Measurements from ENCODE around the gene DRP2. TPM values are rescaled to one million over a fixed set of nuclear protein-coding genes. Genes with fewer than 3 reads are reported as not detected.

Gene DRP2
- total and polyA plus RNA-seq, 2 of the 13 experiments (the other 11 are each of a cell fraction or from before 2014, with no cell fraction given): 0.04 to 0.07 TPM

DNA sequence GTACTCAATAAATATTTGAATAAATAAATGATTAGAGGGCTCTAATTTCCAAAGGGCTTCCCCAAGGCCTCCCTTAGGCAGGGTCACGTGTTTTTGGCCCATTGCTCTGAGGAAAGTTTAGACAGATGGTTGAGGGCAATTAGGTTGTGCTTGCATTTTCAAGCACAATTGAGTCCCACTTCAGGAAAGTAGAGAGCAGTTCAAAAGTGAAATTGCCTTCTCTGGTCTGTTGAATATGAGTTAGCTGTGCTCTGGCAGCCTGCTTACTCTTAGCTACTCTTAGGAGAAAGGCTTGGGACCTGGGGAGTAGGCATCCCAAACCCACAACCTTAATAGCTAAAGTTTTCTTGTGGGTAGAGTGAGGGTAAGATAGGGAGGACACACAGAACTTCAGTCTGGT, 9.0 kb upstream of the DRP2 start (continued):
- TF ChIP-seq ZFX (CRISPR knock-in tag; IDR thresholded peaks at IDR 0.05; ENCODE audit: low read depth) (no peak), DRAP1 (CRISPR knock-in tag; IDR thresholded peaks at IDR 0.05) (no peak), TOPORS (CRISPR knock-in tag; IDR thresholded peaks at IDR 0.05) (no peak), NR2F6 (IDR thresholded peaks at IDR 0.05) (no peak), NR2F6 (CRISPR knock-in tag; IDR thresholded peaks at IDR 0.05) (no peak), ZNF790 (CRISPR knock-in tag; IDR thresholded peaks at IDR 0.05; ENCODE audit: borderline replicate concordance) (no peak), ZNF335 (CRISPR knock-in tag; IDR thresholded peaks at IDR 0.05) (no peak)

GRCh38 chrX:101217689-101218088, 1.9 kb upstream of the DRP2 start:
- no peaks in the 10 kb centered on the region for H3K4me1 ChIP-seq (ENCODE audit: insufficient read depth, low read length)
- CTCF ChIA-PET (ENCODE audit: low intra/inter-chr PET ratio, low total read pairs): no interaction called here

DNA sequence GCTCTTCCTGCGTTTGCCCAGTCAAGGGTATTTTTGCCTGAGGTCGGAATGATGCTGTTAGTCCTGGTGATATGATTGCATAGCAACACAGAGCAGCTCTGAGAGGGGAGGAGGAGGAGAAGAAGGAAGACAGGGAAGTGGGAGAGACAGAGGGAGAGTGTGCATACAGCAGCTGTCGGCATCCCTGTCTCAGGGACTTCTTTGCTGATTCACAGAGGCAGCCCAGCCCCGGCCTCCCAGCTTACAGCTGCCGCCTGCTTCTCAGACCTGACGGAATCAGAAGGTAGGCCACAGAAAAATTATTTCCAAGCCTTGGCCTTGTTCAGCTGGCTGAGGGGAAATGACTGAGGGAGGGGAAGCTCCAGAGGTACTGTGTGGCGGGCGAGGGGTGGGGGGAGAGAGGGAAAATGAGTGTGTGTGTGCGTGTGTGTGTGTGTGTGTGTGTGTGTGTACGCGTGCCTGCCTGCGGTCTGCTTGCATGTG, 319 bp downstream of the DRP2 start:
- no peak for FAIRE-seq
- no peak for DNase-seq (ENCODE audit: low spot score)
- H4K20me1 ChIP-seq (ENCODE audit: insufficient read depth, low read length): no peaks in the 10 kb centered on the region
- ChIA-PET CTCF (ENCODE audit: low intra/inter-chr PET ratio, low total read pairs) (no interaction called here), POLR2A (no interaction called here)
- no peaks in the 10 kb centered on the region for H3K9me3 ChIP-seq (ENCODE audit: low read length)
- ATAC-seq: no peak
- no TSS peak for BruUV-seq (replicated peaks)
- intact Hi-C loops (cut with micrococcal nuclease; ENCODE audit: unreplicated experiment) (no loop called here), in situ Hi-C loops (cut with HindIII; ENCODE audit: extremely low pct_ligation_motif_present, low pct_unique_long_range_greater_than_20kb) (no loop called here)
- no peaks in the 10 kb centered on the region for H3K4me1 ChIP-seq (ENCODE audit: insufficient read depth, low read length)
- H3K9ac ChIP-seq (ENCODE audit: insufficient read depth, low read depth, low read length): no peak overlapping the region
- WGBS (ENCODE audit: low lambda C conversion rate): 27% methylated on average over 10 of the region's 12 CpGs
- H3K27ac ChIP-seq (ENCODE audit: extremely low read length, insufficient read depth, low read length): no peak overlapping the region
- H2AFZ ChIP-seq (ENCODE audit: low read length): no peak overlapping the region
- no peaks in the 10 kb centered on the region for H3K79me2 ChIP-seq (ENCODE audit: insufficient read depth, low read length)
- no peaks in the 10 kb centered on the region for H3K36me3 ChIP-seq (replicated peaks in 1 of 2; ENCODE audit: control insufficient read depth in 1 of 2, insufficient read depth in 2 of 2, low read length in 2 of 2)
- H3K4me2 ChIP-seq (ENCODE audit: low read depth, low read length): no peak overlapping the region
- peaks cover 1 to 4% of the 10 kb centered on the region in 2 experiments; a peak in 2 of 5 replicates for H3K27me3 ChIP-seq (ENCODE audit: control insufficient read depth in 1 of 2, insufficient read depth in 2 of 2, low read length in 2 of 2)
- TF ChIP-seq ZNF709 (CRISPR knock-in tag; IDR thresholded peaks at IDR 0.05) (no peak), HNRNPLL (IDR thresholded peaks at IDR 0.05; ENCODE audit: low read depth, low read length, poor library complexity, severe bottlenecking) (no peak), ZFP91 (CRISPR knock-in tag; IDR thresholded peaks at IDR 0.05; ENCODE audit: borderline replicate concordance) (no peak), GLMP (CRISPR knock-in tag; IDR thresholded peaks at IDR 0.05; ENCODE audit: borderline replicate concordance) (no peak), ONECUT2 (CRISPR knock-in tag; IDR thresholded peaks at IDR 0.05) (no peak)
- no peak overlapping the region for H3K4me3 ChIP-seq (replicated peaks in 1 of 3; ENCODE audit: insufficient read depth in 1 of 3, low read depth in 2 of 3, low read length in 3 of 3)

More at GRCh38 chrX:101217689-101218088, 1.9 kb upstream of the DRP2 start:
- DNase-seq (ENCODE audit: low spot score) (no peak), ATAC-seq (no peak), FAIRE-seq (no peak)
- WGBS (ENCODE audit: low lambda C conversion rate): 33% methylated on average over 3 of the region's 6 CpGs
- POLR2A ChIA-PET: no interaction called here
- no peaks in the 10 kb centered on the region for H3K79me2 ChIP-seq (ENCODE audit: insufficient read depth, low read length)
- in situ Hi-C loops (cut with HindIII; ENCODE audit: extremely low pct_ligation_motif_present, low pct_unique_long_range_greater_than_20kb) (no loop called here), intact Hi-C loops (cut with micrococcal nuclease; ENCODE audit: unreplicated experiment) (no loop called here)
- H3K27me3 ChIP-seq (ENCODE audit: control insufficient read depth in 1 of 2, insufficient read depth in 2 of 2, low read length in 2 of 2): peaks cover 1 to 4% of the 10 kb centered on the region in 2 experiments; a peak in 2 of 5 replicates
- no peaks in the 10 kb centered on the region for H3K36me3 ChIP-seq (replicated peaks in 1 of 2; ENCODE audit: control insufficient read depth in 1 of 2, insufficient read depth in 2 of 2, low read length in 2 of 2)
- no TSS peak for BruUV-seq (replicated peaks)
- H3K4me3 ChIP-seq (replicated peaks in 1 of 3; ENCODE audit: insufficient read depth in 1 of 3, low read depth in 2 of 3, low read length in 3 of 3): no peak overlapping the region
- no peak overlapping the region for H2AFZ ChIP-seq (ENCODE audit: low read length)
- H4K20me1 ChIP-seq (ENCODE audit: insufficient read depth, low read length): no peaks in the 10 kb centered on the region
- TF ChIP-seq ZNF570 (CRISPR knock-in tag; IDR thresholded peaks at IDR 0.05; ENCODE audit: borderline replicate concordance) (no peak), ZNF629 (CRISPR knock-in tag; conservative IDR thresholded peaks at IDR 0.05) (no peak), GATA4 (IDR thresholded peaks at IDR 0.05; ENCODE audit: borderline replicate concordance, low read depth) (no peak)
- H3K9ac ChIP-seq (ENCODE audit: insufficient read depth, low read depth, low read length): no peak overlapping the region
- no peaks in the 10 kb centered on the region for H3K9me3 ChIP-seq (ENCODE audit: low read length)
- no peak overlapping the region for H3K4me2 ChIP-seq (ENCODE audit: low read depth, low read length)
- H3K27ac ChIP-seq (ENCODE audit: extremely low read length, insufficient read depth, low read length): no peak overlapping the region
